ENCODE results near the gene CCM2.
"Not testable (repeated sequence)": the region's sequence is repeated elsewhere in the genome, so short reads cannot be mapped to it uniquely, and the experiment has no call there.

CCM2 gene

DNA sequence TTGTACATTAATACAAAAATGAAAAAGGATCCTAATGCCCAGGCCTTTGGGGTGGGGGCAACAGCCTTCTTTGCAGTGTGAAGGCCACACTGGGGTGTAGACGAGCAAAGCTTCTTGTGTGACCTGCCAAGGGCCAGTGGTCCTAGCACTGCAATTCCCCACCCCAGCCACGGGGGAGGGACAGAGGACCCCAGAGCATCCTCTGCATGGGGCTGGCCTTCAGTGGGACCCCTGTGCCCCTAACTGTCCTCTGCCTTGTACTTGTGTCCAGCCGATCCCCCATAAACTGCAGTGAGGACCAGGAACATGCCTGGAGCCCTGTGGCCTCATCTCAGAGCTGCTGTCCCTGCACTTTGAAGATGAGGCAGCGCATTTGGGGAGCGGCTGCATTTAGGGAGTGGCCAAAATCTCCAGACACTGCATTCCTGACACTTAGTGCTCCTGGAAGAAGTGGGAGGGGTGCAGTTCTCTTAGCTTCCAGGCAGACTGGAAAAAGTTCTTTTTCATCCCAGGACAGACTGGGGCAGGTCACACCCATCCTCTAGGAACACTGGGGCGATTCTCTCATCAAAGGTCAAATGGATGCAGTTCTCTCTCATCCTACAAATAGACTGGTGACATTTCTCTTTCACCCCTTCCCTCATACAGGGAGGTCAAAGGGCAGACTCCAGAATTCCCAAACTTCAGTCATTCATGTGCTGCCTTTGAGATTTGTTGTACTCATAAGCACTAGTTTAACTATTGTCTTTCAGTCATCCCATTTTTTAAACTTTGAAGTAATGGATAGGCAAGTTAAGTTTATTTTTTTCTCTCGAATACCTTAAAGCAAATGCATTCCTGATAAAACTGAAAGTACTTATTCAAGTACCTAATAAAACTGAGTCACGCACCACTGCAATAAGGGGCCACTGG is 20.3 kb upstream of the CCM2 start:
- no peak for DNase-seq

- peak in 5 of 58 donors; percentile 14 to 39 (median 20) for DNase-seq
Observed at GRCh38 chr7:44980393-44981034, 19.5 kb upstream of the CCM2 start.

GRCh38 chr7:44981035-44981706 is 18.8 kb upstream of the CCM2 start:
- DNase-seq = no peak

- DNase-seq = no peak
Observed at GRCh38 chr7:44982535-44982923, 17.5 kb upstream of the CCM2 start.

GRCh38 chr7:44982970-44983369 is 17.0 kb upstream of the CCM2 start:
- no peak for DNase-seq

- no peak for DNase-seq
Observed at GRCh38 chr7:44983742-44984477, 16.1 kb upstream of the CCM2 start.

DNA sequence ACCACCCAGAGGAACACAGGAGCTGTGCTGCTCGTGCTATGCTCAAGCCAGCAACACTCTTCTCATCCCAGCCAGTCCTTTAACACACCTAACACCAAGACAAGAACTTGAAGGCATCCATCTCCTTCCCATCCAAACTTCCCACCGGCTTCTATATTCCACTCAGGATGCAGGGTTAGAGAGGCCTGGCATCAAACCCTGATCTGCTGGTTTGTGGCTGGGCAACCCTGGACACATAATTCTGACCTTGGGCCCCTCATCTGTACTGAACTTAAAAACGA is 15.6 kb upstream of the CCM2 start:
- no peak for DNase-seq

DNA sequence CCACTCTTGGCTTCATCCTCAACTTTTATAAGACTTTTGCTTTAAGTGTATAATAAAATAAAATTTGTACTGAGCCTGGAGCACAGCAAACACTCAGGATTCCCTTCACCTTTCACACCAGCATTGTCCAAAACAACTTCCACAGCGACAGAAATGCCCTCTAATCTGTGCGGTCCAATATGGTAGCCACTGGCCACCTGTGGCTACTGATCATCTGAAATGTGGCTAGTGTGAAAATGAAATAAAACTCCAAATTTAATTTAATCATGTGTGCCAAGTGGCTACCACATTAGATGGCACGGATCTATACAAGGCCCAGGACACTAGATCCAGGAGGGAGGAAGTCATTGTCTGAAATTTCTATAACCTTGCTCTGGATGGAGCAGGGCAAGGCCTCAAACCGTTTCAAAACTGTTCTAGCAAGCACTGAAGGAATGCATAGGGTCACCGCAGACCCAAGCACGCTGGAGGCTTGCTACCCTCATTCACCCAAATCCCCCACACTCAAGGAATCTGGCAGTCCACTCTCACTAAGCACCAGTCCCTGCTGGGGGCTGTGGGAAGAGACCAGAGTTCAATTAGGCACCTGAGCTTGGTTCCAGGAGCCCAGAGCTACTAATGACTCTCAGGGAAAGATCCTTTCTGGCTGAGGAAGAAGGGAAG is 14.8 kb upstream of the CCM2 start:
- no peak for DNase-seq

GRCh38 chr7:44985900-44986217 is 14.1 kb upstream of the CCM2 start:
- peak in 1 of 58 donors; percentile 51 for DNase-seq

- DNase-seq = peak; percentile 65 to 95 (median 85)
Observed at GRCh38 chr7:44986218-44987053, 13.6 kb upstream of the CCM2 start.

GRCh38 chr7:44987457-44987856 is 12.5 kb upstream of the CCM2 start:
- DNase-seq = no peak

- no peak for DNase-seq
Observed at GRCh38 chr7:44987996-44988395, 12.0 kb upstream of the CCM2 start.

DNA sequence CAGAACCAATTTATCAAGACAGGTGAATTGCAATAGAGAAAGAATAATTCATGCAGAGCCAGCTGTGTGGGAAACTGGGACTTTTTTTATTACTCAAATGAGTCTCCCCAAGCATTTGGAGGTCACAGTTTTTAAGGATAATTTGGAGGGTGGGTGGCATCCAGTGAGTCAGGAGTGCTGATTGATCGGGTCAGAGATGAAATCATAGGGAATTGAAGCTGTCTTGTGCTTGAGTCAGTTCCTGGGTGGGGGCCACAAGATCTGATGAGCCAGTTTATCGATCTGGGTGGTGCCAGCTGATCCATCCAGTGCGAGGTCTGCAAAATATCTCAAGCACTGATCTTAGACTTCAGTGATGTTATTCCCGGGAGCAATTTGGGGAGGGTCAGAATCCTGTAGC is 11.3 kb upstream of the CCM2 start:
- DNase-seq = no peak

DNA sequence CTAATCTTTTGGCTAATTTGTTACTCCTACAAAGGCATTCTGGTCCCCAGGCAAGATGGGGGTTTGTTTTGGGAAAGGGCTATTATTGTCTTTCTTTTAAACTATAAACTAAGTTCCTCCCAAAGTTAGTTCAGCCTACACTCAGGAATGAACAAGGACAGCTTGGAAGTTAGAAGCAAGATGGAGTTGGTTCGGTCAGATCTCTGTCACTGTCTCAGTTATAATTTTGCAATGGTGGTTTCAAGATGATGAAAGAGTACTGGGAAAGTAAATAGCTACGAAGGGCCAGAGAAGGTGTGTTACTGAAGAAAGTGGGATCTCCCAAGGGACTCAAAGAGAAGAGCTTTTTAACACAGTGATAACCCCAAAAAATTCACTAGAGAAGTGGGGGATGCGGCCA is 10.9 kb upstream of the CCM2 start:
- DNase-seq = no peak

DNA sequence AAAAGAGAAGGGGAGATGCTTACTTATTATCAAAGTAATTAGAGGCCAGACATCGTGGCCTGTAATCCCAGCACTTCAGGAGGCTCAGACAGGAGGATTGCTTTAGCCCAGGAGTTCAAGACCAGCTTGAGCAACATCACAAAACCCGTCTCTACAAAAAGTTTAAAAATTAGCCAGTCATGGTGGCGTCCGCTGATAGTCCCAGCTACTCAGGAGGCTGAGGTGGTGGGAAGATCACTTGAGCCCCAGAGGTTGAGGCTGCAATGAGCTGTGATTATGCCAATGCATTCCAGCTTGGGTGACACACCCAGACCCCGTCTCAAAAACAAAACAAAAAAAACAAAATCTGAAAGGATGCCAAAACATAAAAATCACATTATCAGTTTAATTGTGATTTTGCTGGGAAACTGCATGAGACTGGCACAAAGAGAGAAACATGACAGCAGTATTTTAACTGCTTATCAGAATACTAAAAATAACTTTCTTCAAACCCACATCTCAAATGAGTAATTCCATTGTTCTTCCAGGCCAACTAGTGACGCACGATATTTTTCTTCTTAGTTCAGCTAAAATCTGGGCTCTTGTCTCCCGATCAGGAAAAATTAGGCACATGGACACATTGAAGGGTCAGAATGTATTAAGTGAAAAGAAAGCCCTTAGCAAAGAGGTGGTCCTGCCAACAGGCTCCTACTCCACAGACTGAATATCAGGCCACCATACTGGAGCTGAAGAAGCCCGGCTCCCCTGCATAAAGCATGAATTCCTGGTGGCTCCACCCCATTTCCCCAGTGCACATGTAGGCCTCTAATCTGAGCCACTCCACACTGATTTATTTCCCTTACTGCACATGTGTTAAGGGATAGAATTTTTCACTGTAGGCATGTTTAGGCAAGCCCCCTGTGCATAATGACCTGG is 9.6 kb upstream of the CCM2 start:
- DNase-seq = peak in 1 of 58 donors; percentile 12

- DNase-seq = not testable (repeated sequence)
Observed at GRCh38 chr7:44992004-44992795, 7.8 kb upstream of the CCM2 start.

DNA sequence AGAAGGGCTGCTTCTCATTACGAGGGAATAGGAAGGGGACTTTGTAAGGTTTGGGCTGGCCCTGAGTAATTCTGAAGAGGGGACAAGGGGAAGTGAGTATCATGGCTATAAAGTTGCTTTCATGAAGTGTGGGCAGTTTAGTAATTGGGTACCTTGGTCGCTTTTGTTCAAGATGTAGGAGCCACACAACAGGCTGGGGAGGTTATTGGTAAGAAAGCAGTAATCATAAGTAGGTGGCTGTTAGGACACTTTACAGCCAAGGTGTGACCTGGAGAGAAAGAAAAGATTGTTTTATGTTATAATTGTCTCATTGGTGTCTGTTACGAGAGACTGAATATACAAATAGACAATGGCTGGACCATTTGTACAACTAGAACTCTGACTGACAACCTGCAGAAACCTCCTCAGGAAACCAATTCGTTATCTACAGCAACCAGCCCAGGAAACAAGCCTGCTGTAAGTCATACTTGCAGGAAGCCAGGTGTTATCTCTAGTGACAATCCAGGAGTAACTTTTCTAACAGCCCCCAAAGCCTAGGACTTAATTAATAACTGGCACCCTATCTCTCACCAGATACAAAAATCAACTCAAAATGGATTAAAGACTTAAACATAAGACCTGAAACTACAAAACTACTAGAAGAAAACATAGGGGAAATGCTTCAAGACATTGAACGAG is 5.0 kb upstream of the CCM2 start:
- DNase-seq = no peak

Data from anterior cingulate cortex (tissue), 58 donors.